ENCODE data around the gene TAF1. TPM values are rescaled to one million over a fixed set of nuclear protein-coding genes. Genes with fewer than 3 reads are reported as not detected.
"Not testable (repeated sequence)": the region's sequence is repeated elsewhere in the genome, so short reads cannot be mapped to it uniquely, and the experiment has no call there.

Gene TAF1
- total RNA-seq = 10 to 100 TPM; 30.6 to 31.5 TPM

- POLR2A ChIA-PET = interaction anchor here (0.6 to 1.3 kb wide), 8 partner anchors 11 to 251 kb away, joined by 3 to 6 read pairs (median 4); partner anchors contain the start of gene NONO
- CTCF ChIA-PET = interaction anchor here (0.5 to 1.6 kb wide), 3 partner anchors 112 to 505 kb away, joined by 3 to 4 read pairs (median 4); partner anchors contain the start of genes OGT and ZMYM3
These were observed at the start of gene TAF1 for GRCh38 chrX:71365875-71366673. Gene TAF1, plus strand, starts transcription at chrX:71366357. Its CDS starts 18 bp downstream, at chrX:71366375.

GRCh38 chrX:71316959-71317358 is 49.2 kb upstream of the TAF1 start:
- CTCF ChIA-PET = not testable (repeated sequence)

GRCh38 chrX:71320126-71320525 is 46.0 kb upstream of the TAF1 start:
- POLR2A ChIA-PET = no interaction called here
- CTCF ChIA-PET = interaction anchor here (0.6 to 0.7 kb wide), 3 partner anchors 41 to 171 kb away, joined by 3 to 5 read pairs (median 5); no protein-coding TSS in a partner anchor

More at GRCh38 chrX:71316959-71317358, 49.2 kb upstream of the TAF1 start:
- POLR2A ChIA-PET = not testable (repeated sequence)

- ChIA-PET POLR2A (interaction anchor here (0.6 kb wide), 1 partner anchor 189 kb away, joined by 3 read pairs; no protein-coding TSS in a partner anchor), CTCF (no interaction called here)
These were observed 44.4 kb upstream of the TAF1 start for GRCh38 chrX:71321731-71322130.

- ChIA-PET CTCF (interaction anchor here (0.7 kb wide), 1 partner anchor 319 kb away, joined by 4 read pairs; no protein-coding TSS in a partner anchor), POLR2A (interaction anchor here (0.6 kb wide), 1 partner anchor 319 kb away, joined by 4 read pairs; no protein-coding TSS in a partner anchor)
These were observed 41.7 kb upstream of the TAF1 start for GRCh38 chrX:71324452-71324851.

- CTCF ChIA-PET = no interaction called here
- POLR2A ChIA-PET = no interaction called here
These were observed 39.8 kb upstream of the TAF1 start for GRCh38 chrX:71326394-71326793.

GRCh38 chrX:71349151-71349665 is 16.9 kb upstream of the TAF1 start:
- POLR2A ChIA-PET, CTCF ChIA-PET: not testable (repeated sequence)

GRCh38 chrX:71349867-71350266 is 16.3 kb upstream of the TAF1 start:
- POLR2A ChIA-PET, CTCF ChIA-PET: not testable (repeated sequence)

GRCh38 chrX:71352439-71352838 is 13.7 kb upstream of the TAF1 start:
- POLR2A ChIA-PET, CTCF ChIA-PET: not testable (repeated sequence)

- POLR2A ChIA-PET = no interaction called here
- CTCF ChIA-PET = no interaction called here
These were observed 1.9 kb upstream of the TAF1 start for GRCh38 chrX:71364221-71364620.

- ChIA-PET POLR2A (interaction anchor here (0.6 to 1.3 kb wide), 5 partner anchors 10 to 251 kb away, joined by 3 to 6 read pairs (median 5); partner anchors contain the start of gene NONO), CTCF (interaction anchor here (0.9 to 1.6 kb wide), 2 partner anchors 111 to 167 kb away, joined by 3 to 4 read pairs; partner anchors contain the start of genes OGT and ZMYM3)
These were observed 742 bp upstream of the TAF1 start for GRCh38 chrX:71365356-71365874.

GRCh38 chrX:71366674-71367256 is 608 bp downstream of the TAF1 start:
- ChIA-PET CTCF (interaction anchor here (1.6 kb wide), 1 partner anchor 166 kb away, joined by 4 read pairs; the partner anchor contains the start of gene OGT), POLR2A (interaction anchor here (0.6 to 1.3 kb wide), 5 partner anchors 83 to 184 kb away, joined by 3 to 6 read pairs (median 5); partner anchors contain the start of gene NONO)

GRCh38 chrX:71367396-71367795 is 1.2 kb downstream of the TAF1 start:
- ChIA-PET POLR2A (interaction anchor here (1.3 kb wide), 1 partner anchor 164 kb away, joined by 5 read pairs; no protein-coding TSS in a partner anchor), CTCF (no interaction called here)

- ChIA-PET POLR2A (no interaction called here), CTCF (no interaction called here)
These were observed 6.2 kb downstream of the TAF1 start for GRCh38 chrX:71372388-71372787.

- ChIA-PET CTCF (no interaction called here), POLR2A (no interaction called here)
These were observed 12.6 kb downstream of the TAF1 start for GRCh38 chrX:71378732-71379131.

GRCh38 chrX:71391725-71392124 is 25.6 kb downstream of the TAF1 start:
- POLR2A ChIA-PET, CTCF ChIA-PET: not testable (repeated sequence)

GRCh38 chrX:71393919-71394318 is 27.8 kb downstream of the TAF1 start:
- CTCF ChIA-PET = no interaction called here
- POLR2A ChIA-PET = no interaction called here

GRCh38 chrX:71396576-71396975 is 30.4 kb downstream of the TAF1 start:
- CTCF ChIA-PET = interaction anchor here (1.2 kb wide), 1 partner anchor 191 kb away, joined by 6 read pairs; no protein-coding TSS in a partner anchor
- POLR2A ChIA-PET = no interaction called here

GRCh38 chrX:71400710-71401109 is 34.6 kb downstream of the TAF1 start:
- ChIA-PET CTCF (interaction anchor here (0.6 to 0.7 kb wide), 2 partner anchors 50 to 147 kb away, joined by 3 to 4 read pairs; no protein-coding TSS in a partner anchor), POLR2A (interaction anchor here (0.6 kb wide), 1 partner anchor 9 kb away, joined by 12 read pairs; no protein-coding TSS in a partner anchor)

- POLR2A ChIA-PET, CTCF ChIA-PET: not testable (repeated sequence)
These were observed 50.1 kb downstream of the TAF1 start for GRCh38 chrX:71416260-71416659.

Measured in activated CD8-positive, alpha-beta memory T cell treated with anti-CD3 and anti-CD28 coated beads for 36 hours (primary cell).